H4 (cell line): Measurements from ENCODE around the gene MRPL12. TPM values are rescaled to one million over a fixed set of nuclear protein-coding genes. Genes with fewer than 3 reads are reported as not detected.

Experiments
- DNase-seq: peaks from one replicate; pipeline ENCODE4 v3.0.0-alpha.2; 2015; ENCODE audit warnings: low spot score
- total RNA-seq: library from RNA; depleted of rRNA; stranded (reverse); fragments of >200 nt; shearing (Covaris generic); gene quantifications from 2 replicates; pipeline ENCODE4 v1.2.3, GENCODE V29; 2014

MRPL12 gene
- total RNA-seq, 1 experiment from 2014 or later, result 21.9 TPM

DNA sequence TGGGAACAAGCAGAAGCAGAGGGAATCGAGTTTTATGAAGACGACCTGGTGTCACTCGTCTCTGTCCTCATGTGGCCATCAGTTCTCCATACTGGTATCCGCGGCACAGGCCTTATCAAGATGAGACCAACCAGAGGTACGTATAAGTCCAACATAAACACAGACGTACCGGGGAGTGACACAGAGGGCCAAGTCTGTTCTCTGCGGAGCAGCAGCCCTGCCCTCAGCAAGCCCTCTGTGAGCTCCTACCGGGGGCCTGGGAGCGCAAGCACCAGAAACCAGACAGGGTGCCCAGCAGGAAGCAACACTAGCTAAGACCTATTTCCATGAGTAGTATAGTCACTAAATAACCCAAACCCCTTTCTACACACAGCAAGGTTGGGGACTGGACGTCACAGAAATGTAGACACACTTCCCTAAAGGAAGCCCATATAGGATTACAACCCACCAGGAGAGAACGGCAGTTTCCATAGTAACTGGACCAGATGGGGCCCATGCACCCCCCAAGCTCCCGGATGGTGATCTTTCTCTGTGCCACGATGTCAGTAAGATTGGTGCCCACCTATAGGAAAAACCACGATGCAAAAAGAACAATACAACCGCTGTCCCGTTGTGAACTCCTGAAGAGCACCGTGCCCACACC lies 20.5 kb upstream of the MRPL12 start:
- no peak for DNase-seq

GRCh38 chr17:81683208-81683583 lies 20.0 kb upstream of the MRPL12 start:
- no peak for DNase-seq

GRCh38 chr17:81683584-81684441 lies 19.4 kb upstream of the MRPL12 start, which contains the start of the genes ARL16 and HGS:
ARL16 (minus strand) TSS chr17:81683797; CDS start chr17:81683753, 44 bp downstream.
HGS (plus strand) TSS chr17:81684011; CDS start chr17:81684067, 56 bp downstream.
- peak; percentile 98 for DNase-seq

DNA sequence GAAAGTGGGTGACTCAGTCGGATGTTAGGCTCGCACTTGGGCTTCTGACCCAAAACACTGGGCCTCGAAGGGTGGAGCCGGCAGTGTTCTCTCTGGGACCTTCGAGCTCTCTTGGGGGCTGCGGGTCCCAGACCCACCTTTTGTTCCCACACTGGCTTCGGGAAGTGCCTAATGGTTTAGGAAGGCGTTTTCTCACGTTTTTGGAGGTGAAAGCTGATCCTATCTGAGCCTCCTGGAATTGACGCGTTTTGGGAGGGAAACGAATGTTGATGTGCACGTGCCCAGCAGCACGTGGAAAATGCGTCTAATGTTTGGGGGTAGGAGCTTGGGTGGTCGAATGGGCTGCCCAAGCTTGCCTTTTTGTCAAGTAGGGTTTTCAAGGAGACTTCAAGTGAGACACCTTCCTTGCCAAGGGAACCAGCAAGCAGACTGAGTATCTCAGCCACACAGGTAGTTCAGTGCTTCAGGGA lies 18.7 kb upstream of the MRPL12 start:
- no peak for DNase-seq

DNA sequence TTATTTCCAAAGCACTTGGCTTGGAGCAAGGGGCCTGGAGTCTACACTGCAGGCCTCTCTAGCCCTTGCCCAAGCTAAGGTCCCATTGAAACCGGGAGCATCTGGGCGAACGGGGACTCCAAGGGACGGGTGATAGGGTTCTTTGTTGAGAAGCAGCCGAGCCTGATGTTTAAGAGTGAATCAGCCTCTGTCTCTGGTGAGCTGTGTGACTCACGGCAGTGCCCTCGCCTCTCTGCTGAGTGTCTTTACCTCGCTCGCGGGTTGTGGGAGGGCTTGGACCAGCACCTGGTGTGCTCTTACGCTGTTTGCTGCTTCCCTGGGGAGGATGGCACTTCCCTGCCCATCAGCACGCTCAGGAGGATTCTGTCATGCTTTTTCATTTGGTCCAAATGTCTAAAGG lies 18.1 kb upstream of the MRPL12 start:
- no peak for DNase-seq

DNA sequence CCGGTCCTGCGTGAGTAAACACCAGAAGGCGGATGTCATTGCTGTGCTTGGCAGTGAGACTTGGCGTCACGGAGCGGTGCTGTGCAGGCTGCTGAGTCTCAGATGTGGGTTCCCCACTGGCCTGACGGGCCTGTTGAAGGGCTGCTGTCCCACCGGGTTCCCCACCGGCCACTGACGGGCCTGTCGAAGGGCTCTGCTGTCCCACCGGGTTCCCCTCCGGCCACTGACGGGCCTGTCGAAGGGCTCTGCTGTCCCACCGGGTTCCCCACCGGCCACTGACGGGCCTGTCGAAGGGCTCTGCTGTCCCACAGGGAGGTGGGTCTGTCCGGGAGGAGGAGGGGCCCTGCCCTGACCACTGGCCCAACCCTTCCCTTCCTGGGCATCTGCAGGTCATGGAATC lies 16.6 kb upstream of the MRPL12 start:
- DNase-seq, result no peak

DNA sequence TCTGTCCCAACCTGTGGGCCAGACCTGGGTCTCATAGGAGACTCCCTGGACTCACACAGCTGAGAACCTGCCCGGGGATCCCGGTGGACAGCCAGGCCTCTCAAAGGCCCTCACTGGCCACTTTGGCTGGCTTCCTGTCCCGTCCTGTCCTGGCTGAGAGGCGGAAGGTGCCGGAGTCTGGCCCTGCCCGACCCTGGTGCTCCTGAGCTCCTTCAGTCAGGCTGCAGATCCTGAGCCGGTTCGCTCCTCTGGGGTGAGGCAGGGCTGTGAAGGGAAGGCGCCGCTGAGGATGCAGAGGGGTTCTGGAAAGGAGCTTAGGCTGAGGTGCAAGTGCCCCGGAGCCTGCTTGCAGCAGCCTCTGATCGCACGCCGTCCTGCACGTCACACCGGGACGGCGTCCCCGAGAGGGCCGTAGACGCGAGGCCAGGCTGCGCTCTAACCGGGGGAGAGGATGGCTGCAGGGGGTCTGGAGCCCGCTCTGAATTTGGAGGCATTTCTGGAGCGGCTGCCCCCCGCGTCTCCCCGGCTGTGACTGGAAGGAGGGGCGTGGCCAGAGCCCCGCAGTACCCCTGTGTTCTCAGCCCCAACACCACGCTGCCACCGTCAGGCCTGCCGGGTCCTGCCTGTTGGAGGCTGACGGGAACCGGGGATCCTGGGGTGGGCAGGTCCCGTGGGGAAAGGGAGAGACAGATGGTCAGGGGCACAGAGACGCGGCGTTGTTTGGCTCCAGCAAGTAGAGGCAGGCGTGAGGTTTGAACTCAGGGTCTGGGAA lies 15.2 kb upstream of the MRPL12 start:
- no peak for DNase-seq

- no peak for DNase-seq
These were observed 14.6 kb upstream of the MRPL12 start for GRCh38 chr17:81688616-81689015.

GRCh38 chr17:81690066-81690465 lies 13.1 kb upstream of the MRPL12 start:
- no peak for DNase-seq

DNA sequence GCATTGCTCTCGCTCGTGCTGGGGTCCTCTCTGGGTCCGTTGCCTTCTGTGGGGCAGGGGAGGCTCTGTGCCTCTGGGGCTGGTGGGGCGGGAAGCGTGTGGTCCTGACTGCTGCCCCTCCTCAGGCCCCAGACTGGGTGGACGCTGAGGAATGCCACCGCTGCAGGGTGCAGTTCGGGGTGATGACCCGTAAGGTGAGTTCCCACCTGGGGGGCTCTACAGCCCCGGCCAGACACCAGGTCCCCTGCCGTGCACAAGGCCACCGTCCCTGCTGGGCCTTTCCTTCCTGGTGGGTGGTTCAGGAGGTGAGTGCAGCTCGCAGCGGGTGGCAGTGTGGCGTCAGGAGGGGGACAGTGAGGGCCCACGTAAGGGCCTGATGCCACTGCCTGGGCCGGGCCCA lies 12.6 kb upstream of the MRPL12 start:
- no peak for DNase-seq

GRCh38 chr17:81691196-81691595 lies 12.0 kb upstream of the MRPL12 start:
- DNase-seq, result no peak

- DNase-seq, result no peak
These were observed 11.6 kb upstream of the MRPL12 start for GRCh38 chr17:81691608-81692007.

DNA sequence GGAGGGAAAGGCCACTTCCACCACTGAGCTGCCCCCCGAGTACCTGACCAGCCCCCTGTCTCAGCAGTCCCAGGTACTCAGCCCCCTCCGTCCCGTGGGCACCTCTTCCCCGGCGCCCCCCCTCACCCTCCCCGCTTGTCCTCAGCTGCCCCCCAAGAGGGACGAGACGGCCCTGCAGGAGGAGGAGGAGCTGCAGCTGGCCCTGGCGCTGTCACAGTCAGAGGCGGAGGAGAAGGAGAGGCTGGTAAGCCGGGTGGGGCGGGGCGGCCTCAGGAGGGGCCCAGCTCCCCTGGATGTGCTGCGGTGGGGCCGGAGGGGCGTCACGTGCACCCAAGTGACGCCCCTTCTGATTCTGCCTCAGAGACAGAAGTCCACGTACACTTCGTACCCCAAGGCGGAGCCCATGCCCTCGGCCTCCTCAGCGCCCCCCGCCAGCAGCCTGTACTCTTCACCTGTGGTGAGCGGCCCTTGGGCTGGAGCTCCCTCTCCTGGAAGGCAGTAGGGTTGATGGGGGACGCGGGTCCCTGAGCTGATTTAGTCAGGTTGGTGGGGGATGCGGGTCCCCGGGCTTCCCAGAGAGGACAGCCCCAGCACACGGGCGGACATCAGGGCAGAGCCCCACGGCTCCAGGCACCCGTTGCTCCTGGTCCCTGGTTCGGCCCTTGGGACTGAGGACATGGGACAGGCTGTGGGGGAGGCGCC lies 9.5 kb upstream of the MRPL12 start:
- DNase-seq, result no peak

- DNase-seq, result no peak
These were observed 8.4 kb upstream of the MRPL12 start for GRCh38 chr17:81694810-81695209.

GRCh38 chr17:81695211-81695610 lies 8.0 kb upstream of the MRPL12 start:
- DNase-seq, result no peak

DNA sequence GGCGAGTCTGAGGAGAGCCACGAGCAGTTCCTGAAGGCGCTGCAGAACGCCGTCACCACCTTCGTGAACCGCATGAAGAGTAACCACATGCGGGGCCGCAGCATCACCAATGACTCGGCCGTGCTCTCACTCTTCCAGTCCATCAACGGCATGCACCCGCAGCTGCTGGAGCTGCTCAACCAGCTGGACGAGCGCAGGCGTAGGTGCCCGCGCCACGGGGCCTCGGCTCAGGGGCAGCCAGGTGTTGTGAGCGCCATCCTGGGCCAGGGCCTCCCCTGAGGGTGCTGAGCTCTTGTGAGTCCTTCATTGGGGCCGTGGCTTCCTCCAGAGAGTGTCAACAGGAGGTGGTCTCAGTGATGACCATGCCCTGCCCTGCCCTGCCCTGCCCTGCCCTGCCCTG lies 7.4 kb upstream of the MRPL12 start:
- no peak for DNase-seq

DNA sequence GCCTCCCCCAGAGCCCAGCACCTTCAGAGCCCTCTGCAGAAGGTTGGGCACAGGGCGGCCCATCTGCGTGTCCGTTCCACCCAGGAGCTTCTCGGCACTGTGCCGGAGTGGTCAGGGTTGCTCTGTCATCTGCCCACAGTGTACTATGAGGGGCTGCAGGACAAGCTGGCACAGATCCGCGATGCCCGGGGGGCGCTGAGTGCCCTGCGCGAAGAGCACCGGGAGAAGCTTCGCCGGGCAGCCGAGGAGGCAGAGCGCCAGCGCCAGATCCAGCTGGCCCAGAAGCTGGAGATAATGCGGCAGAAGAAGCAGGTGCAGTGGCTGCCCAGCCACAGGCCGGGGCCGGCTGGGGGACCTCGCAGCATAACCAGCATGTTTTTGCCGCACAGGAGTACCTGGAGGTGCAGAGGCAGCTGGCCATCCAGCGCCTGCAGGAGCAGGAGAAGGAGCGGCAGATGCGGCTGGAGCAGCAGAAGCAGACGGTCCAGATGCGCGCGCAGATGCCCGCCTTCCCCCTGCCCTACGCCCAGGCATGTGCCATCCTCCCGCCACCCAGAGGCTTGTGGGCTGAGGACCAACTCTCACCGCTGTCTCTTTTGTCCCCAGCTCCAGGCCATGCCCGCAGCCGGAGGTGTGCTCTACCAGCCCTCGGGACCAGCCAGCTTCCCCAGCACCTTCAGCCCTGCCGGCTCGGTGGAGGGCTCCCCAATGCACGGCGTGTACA lies 6.8 kb upstream of the MRPL12 start:
- DNase-seq, result no peak

GRCh38 chr17:81697261-81698044 lies 5.7 kb upstream of the MRPL12 start:
- DNase-seq, result no peak

DNA sequence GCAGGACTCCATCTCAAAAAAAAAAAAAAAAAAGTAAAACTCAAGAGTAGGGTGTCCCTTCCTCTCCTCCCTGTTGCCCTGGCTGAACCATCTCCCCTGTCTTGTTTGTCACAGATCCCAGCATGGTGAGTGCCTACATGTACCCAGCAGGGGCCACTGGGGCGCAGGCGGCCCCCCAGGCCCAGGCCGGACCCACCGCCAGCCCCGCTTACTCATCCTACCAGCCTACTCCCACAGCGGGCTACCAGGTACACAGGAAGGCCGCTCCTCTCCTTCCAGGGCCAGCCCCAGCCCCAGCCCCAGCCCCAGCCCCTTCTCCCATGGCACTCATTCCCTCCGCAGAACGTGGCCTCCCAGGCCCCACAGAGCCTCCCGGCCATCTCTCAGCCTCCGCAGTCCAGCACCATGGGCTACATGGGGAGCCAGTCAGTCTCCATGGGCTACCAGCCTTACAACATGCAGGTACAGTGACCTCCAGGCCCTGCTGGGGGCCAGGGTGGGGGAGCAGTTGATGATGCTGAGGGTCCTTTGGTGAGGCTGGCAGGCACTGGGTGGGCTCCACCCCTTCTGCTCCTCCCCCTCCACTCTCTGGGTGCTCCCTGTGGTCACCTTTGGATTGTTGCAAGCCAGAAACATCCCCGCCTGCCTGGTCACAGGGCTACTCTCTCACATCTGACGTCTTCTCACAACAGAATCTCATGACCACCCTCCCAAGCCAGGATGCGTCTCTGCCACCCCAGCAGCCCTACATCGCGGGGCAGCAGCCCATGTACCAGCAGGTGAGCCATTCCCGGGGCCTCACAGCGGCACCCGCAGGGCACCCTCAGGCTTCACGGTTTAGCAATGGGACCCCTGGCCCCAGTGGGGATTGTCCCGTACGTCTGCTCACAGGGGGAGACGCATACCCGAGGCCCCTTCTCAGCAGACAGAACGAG lies 2.5 kb upstream of the MRPL12 start:
- no peak for DNase-seq
